Measurements from ENCODE around the gene SAMD11.

DNA sequence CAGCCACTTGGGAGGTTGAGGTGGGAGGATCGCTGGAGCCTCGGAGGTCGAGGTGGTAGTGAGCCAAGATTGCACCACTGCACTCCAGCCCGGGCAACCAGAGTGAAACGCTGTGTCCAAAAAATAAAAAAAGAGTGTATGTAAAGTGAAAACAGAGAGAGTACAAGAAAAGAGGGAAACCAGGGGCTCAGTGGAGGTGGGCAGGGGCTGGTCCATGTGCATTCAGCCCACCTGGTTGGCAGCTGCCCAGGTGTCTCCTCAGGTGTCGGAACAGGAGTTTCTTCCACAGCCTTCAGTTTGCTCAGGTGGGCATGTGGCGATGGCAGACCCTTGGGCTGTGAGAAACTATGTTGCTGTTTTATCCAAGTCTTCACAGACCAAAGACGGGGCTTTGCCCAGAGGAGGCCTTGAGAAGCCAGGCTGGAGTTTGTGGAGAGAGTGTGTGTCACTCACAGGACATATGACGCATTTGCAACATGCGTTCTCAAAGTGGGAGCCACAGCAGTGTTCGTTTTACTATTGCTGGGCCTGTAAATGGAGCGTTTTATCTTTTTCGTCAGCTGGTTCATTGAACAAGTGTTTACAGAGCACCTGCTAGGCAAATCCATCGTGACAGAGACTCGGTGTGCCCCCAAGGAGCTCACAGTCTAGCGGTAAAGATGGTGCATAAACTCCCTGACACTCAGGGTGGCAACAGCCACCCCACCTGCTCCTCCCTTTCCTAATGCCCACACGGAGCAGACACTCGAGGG lies 22.4 kb upstream of the SAMD11 start:
- TF ChIP-seq, protein P1, sequence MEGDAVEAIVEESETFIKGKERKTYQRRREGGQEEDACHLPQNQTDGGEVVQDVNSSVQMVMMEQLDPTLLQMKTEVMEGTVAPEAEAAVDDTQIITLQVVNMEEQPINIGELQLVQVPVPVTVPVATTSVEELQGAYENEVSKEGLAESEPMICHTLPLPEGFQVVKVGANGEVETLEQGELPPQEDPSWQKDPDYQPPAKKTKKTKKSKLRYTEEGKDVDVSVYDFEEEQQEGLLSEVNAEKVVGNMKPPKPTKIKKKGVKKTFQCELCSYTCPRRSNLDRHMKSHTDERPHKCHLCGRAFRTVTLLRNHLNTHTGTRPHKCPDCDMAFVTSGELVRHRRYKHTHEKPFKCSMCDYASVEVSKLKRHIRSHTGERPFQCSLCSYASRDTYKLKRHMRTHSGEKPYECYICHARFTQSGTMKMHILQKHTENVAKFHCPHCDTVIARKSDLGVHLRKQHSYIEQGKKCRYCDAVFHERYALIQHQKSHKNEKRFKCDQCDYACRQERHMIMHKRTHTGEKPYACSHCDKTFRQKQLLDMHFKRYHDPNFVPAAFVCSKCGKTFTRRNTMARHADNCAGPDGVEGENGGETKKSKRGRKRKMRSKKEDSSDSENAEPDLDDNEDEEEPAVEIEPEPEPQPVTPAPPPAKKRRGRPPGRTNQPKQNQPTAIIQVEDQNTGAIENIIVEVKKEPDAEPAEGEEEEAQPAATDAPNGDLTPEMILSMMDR (conservative IDR thresholded peaks at IDR 0.05; ENCODE audit: low read length) = no peak
- TF ChIP-seq EZH2phosphoT487 (IDR thresholded peaks at IDR 0.05; ENCODE audit: borderline replicate concordance) = no peak
